VCaP (cell line): ENCODE measurements around the gene FAM186B.

Experiments
- H3K27ac ChIP-seq: fragments of 450-650 bp; 2 replicates; pipeline ENCODE4 v1.5.1; 2017
- TF ChIP-seq, protein P1 (sequence below): fragments of 450-650 bp; conservative IDR thresholded peaks from 2 replicates; pipeline ENCODE4 v1.5.1; 2017; ENCODE audit warnings: mild to moderate bottlenecking, moderate library complexity

Gene FAM186B

DNA sequence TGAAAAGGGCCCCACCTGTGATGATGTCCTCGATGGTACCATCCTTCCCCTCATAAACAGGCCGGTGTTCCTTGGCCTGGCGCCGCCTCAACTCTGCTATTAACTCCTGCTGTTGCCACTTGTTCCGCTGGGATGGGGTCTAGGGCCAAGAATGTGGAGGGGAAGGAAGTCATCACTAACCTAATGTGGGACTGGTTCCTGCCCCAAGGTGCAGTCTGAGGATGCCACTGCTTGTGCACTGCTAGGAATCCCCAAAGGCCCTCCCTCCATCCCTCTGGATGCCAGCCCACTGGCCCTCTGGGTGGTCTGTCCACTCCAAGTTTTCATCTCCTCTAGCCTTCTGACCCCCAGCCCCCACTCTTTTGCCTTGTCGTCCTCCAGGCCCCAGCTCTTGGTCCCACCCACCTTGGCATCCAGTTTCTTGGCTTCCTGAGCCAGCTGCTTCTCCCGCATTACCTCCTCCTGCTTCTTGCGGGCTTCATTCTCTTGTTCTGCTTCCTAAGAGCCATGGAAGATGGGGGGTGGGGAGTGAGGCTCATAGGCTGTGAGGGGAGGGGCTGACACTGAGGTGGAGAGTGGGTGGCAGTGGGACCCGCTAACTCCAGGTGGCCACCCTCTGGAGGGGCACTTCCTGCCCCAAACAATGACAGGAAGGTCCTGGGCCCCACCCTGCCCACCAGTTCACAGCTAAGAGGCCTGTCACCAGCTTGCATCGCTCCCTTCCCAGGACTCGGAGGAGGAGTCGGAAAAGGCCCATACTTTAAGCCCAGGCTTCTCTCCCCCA, 41.6 kb upstream of the FAM186B start:
- TF ChIP-seq, protein P1, sequence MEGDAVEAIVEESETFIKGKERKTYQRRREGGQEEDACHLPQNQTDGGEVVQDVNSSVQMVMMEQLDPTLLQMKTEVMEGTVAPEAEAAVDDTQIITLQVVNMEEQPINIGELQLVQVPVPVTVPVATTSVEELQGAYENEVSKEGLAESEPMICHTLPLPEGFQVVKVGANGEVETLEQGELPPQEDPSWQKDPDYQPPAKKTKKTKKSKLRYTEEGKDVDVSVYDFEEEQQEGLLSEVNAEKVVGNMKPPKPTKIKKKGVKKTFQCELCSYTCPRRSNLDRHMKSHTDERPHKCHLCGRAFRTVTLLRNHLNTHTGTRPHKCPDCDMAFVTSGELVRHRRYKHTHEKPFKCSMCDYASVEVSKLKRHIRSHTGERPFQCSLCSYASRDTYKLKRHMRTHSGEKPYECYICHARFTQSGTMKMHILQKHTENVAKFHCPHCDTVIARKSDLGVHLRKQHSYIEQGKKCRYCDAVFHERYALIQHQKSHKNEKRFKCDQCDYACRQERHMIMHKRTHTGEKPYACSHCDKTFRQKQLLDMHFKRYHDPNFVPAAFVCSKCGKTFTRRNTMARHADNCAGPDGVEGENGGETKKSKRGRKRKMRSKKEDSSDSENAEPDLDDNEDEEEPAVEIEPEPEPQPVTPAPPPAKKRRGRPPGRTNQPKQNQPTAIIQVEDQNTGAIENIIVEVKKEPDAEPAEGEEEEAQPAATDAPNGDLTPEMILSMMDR: no peak
- H3K27ac ChIP-seq: no peak overlapping the region

DNA sequence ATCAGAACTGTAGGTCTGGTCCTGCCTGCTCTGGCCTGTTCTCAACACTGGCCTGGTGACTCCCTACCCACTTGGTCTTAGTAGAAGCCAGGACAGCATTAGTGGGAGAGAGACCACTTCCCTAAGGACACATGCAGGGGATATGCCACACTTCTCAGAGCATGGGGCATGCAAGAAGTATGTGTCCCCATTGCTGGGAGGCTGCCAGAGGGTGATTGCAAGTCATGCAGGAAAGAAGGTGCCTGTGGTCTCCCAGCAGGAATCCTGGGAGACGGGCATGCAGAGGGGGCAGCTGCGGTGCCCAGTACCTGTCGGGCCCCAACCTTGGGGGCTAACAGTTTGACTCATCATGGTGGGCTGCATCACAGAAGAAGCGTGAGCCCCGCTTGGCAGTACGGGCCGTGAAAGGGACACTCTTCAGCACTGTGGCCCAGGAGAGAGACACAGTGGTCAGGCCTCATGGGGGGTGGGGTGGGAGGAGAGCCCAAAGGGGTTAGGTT, 40.9 kb upstream of the FAM186B start:
- H3K27ac ChIP-seq: no peak overlapping the region

DNA sequence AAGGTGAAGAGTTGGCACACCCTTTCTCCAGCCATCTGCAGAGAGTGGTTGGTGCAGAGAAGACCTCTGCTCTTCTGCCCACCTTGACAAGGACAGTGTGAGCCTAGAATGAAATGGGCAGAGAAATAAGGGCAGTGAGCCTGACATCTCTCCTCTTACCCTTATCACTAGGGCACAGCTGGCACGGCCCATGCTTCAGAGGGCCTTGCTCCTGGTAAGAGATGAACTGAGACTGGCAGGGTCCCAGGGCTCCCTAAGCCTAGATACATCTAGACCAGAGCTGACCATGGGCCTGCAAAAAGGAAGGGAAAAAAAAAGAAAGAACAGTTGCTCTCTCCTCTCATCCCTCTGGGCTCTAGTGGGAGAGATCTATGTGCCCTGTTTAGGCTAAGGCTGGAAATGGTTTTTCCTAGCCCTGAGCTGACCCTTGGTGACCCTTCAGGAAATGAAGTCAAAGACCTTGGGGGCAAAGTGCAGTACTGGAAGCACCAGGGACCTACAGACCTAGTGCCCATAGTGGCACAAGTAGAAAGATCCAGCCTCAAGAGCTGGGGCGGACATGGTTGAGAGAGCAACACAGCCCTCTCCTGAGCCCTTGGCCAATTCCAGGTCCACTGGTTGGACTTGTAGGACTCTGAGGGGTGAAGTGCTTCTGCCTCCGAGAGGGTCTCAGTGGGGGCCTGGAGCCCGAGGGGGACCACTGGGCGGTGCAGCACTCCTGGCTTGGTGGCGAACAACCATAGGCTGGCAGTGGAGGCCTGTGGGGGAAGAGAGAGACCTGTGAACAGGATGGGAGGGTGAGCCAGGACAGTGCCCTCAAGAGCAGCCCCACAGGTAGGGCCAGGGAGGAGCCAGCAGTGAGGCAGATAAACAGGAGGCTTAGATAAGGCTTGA, 40.0 kb upstream of the FAM186B start:
- H3K27ac ChIP-seq: no peak overlapping the region
- TF ChIP-seq, protein P1: no peak

More for the DNA sequence above, 40.9 kb upstream of the FAM186B start:
- TF ChIP-seq, protein P1: no peak

- no peak overlapping the region for H3K27ac ChIP-seq
- TF ChIP-seq, protein P1: peak; percentile 98
These were observed 39.2 kb upstream of the FAM186B start for GRCh38 chr12:49644620-49644994.

DNA sequence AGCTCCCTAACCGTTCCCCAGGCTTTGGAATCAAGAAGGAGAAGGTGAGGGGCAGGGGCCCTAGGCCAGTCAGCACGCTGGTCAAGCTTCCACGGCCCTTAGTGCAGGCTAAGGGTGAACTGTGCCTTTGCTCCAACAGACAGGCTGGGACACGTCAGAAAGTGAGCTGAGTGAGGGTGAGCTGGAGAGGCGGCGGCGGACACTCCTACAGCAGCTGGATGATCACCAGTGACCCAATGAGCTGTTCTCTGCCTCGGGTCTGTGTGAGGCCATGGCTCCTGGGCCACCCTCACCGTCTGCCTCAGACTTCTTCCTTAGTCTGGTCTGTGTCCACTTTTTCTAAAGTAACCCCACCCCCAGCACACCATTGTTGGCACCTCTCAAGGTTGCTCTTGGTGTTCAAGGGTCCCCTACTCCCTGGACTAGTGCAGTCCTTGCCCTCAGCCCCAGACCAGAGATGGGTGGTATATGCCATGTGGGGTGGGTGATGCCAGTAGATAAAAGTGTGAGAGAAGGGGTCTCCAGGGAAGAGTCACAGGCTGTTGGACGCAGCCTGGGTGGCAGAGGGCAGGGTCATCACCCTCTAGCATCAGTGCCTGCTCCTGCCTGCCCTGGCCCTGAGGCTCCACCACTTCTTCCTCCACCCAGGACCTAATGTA, 38.7 kb upstream of the FAM186B start:
- TF ChIP-seq, protein P1: no peak
- H3K27ac ChIP-seq: no peak overlapping the region

DNA sequence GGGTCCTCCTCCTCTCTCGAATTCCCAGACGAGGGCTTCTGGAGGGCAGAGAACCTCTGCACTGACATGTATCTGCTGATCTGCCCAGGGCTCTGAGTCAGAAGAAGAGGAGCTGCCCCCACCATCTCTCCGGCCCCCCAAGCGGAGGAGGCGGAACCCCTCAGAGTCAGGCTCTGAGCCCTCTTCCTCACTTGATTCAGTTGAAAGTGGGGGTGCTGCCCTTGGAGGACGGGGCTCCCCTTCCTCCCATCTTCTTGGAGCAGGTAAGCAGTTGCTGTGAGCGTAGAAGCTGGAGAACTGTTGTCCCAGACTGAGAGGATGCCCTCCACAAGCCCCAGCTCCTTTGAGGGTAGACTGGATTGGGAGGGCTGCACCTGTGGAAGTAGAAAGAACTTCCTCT, 37.7 kb upstream of the FAM186B start:
- H3K27ac ChIP-seq: no peak overlapping the region
- TF ChIP-seq, protein P1: no peak

GRCh38 chr12:49642370-49642802, 36.9 kb upstream of the FAM186B start:
- no peak overlapping the region for H3K27ac ChIP-seq
- TF ChIP-seq, protein P1: no peak
